Left ventricle myocardium inferior (tissue), 1 donor: ENCODE data around the gene NCAN. TPM values are rescaled to one million over a fixed set of nuclear protein-coding genes. Genes with fewer than 3 reads are reported as not detected.

Experiments used
- DNase-seq: peaks from one replicate; pipeline ENCODE4 v3.0.0-alpha.2; 2020
- H3K27ac ChIP-seq: fragments of 200-600 bp; replicated peaks from 2 replicates; pipeline ENCODE4 v1.8.0; 2021
- H3K27me3 ChIP-seq: fragments of 200-600 bp; 2 replicates; pipeline ENCODE4 v1.8.0; 2021; ENCODE audit warnings: low read depth
- H3K36me3 ChIP-seq: fragments of 200-600 bp; 2 replicates; pipeline ENCODE4 v1.8.0; 2021
- H3K4me1 ChIP-seq: fragments of 200-600 bp; 2 replicates; pipeline ENCODE4 v1.8.0; 2021
- H3K4me3 ChIP-seq: fragments of 200-600 bp; 2 replicates; pipeline ENCODE4 v1.8.0; 2021; ENCODE audit warnings: mild to moderate bottlenecking, moderate library complexity
- H3K9me3 ChIP-seq: fragments of 200-600 bp; replicated peaks from 2 replicates; pipeline ENCODE4 v1.8.0; 2021
- intact Hi-C: fragments of 100-400 bp; cut with micrococcal nuclease; formaldehyde crosslinking; loops from one replicate; pipeline ENCODE4 v1.11.0; 2022
- total RNA-seq: library from RNA; stranded (reverse); fragmentation: NEBNext Ultra II Directional; extraction: Animal tissue kit (Norgen Biotek cat#: 25700); gene quantifications from one replicate; pipeline ENCODE4 v1.2.1, GENCODE V29; 2021
- TF ChIP-seq, protein P1 (sequence below): fragments of 200-600 bp; IDR thresholded peaks from 2 replicates; pipeline ENCODE4 v1.8.0; 2021; ENCODE audit warnings: antibody characterized with exemption, mild to moderate bottlenecking, borderline replicate concordance
- donor health status: DM: no; HTN: yes; CAD: no; lungs with severe emphysema.

The NCAN gene
- total RNA-seq, 1 donor from 2014 or later: not detected

DNA sequence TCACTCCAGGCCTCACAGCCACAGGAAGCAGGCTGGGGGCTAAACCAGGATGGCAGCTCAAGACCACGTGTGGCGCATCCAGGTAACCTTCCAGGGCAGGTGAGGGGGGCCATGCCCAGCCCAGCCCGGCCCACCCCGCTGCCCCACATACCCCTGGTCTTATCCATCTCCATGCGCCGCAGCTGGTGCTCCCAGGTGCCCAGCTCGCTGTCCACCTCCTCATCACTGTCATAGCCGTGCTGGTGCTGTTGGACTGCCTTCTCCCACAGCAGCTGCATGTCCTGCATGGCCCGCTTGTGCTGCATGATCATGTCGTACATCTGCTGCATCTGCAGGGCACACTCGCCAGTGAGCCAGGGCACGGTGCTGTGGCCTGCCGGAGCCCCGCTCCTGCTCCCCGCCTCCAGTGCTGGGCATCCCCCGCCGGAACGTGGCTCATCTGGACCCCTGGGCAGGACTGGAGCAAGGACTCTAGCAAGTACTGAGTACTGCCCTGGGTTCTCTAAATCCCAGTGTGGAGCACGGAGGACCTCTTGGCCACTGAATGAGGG lies 67.4 kb downstream of the NCAN start:
- no peaks in the 10 kb centered on the region for H3K9me3 ChIP-seq
- intact Hi-C loops: no loop called here
- TF ChIP-seq, protein P1, sequence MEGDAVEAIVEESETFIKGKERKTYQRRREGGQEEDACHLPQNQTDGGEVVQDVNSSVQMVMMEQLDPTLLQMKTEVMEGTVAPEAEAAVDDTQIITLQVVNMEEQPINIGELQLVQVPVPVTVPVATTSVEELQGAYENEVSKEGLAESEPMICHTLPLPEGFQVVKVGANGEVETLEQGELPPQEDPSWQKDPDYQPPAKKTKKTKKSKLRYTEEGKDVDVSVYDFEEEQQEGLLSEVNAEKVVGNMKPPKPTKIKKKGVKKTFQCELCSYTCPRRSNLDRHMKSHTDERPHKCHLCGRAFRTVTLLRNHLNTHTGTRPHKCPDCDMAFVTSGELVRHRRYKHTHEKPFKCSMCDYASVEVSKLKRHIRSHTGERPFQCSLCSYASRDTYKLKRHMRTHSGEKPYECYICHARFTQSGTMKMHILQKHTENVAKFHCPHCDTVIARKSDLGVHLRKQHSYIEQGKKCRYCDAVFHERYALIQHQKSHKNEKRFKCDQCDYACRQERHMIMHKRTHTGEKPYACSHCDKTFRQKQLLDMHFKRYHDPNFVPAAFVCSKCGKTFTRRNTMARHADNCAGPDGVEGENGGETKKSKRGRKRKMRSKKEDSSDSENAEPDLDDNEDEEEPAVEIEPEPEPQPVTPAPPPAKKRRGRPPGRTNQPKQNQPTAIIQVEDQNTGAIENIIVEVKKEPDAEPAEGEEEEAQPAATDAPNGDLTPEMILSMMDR: no peak
- H3K4me1 ChIP-seq: no peaks in the 10 kb centered on the region
- no peaks in the 10 kb centered on the region for H3K27me3 ChIP-seq
- no peak overlapping the region for H3K27ac ChIP-seq
- peaks cover 89% of the 10 kb centered on the region for H3K36me3 ChIP-seq
- H3K4me3 ChIP-seq: no peak overlapping the region
- DNase-seq: no peak

DNA sequence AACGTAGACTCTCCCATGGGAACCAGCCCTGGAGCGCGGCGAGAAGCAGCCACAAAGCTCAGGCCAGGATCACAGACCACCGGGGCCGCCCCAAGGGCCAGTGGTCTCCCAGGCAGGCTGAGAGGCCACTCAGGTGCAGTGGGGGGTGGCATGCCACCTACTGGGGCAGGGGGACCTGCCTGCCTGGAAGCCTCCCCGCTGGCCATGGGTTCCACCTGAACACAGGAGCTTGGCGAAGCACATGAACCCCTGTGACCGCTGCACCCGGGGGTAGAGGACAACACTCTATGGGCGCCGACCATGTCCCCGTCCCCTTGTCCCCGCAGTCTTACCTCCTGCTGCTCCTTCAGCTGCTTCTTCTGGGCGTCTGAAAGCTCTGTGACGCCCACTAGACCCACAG lies 68.1 kb downstream of the NCAN start:
- H3K4me3 ChIP-seq: no peak overlapping the region
- intact Hi-C loops: no loop called here
- TF ChIP-seq, protein P1: no peak
- H3K27me3 ChIP-seq: no peaks in the 10 kb centered on the region
- H3K36me3 ChIP-seq: peaks cover 95% of the 10 kb centered on the region
- H3K9me3 ChIP-seq: no peaks in the 10 kb centered on the region
- H3K27ac ChIP-seq: no peak overlapping the region
- H3K4me1 ChIP-seq: no peaks in the 10 kb centered on the region
- no peak for DNase-seq

DNA sequence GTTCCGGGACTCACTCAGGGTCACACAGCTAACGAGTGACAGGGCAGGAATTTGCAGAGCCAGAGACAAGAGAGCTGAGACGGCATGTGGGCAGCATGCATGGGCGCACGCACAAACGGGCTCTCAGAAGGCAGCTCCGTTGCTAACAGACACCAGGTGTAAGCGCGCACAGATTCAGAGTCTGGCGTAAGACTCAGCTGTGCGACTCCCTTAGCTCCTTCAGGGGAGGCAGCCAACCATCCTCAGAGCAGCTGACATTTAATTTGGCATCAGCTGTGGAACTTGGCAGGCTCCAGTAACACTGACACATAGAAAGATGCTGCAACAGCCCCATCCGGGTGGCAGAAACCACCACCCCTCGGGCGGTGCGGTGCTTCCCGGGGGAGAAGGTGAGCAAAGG lies 68.8 kb downstream of the NCAN start:
- TF ChIP-seq, protein P1: no peak
- Histone ChIP-seq H3K27me3 (no peaks in the 10 kb centered on the region), H3K4me1 (no peaks in the 10 kb centered on the region), H3K36me3 (peaks cover 96% of the 10 kb centered on the region), H3K9me3 (no peaks in the 10 kb centered on the region), H3K4me3 (no peak overlapping the region), H3K27ac (no peak overlapping the region)
- intact Hi-C loops: no loop called here
- no peak for DNase-seq

DNA sequence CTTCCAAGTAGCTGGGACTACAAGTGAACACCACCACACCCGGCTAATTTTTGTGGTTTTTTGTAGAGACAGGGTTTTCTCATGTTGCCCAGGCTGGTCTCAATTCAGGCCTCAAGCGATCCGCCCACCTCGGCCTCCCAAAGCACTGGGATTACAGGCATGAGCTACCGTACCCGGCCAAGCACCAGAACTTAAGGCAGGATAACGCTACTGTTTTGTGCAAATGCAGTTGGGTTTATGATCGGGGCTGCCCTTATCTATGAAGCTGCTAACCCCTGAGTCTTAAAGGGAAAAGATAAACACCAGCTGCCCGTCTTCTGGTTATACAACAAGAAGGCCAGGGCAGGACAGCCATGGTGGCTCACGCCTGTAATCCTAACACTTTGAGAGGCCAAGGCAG lies 73.9 kb downstream of the NCAN start:
- intact Hi-C loops: no loop called here
- no peaks in the 10 kb centered on the region for H3K4me1 ChIP-seq
- no peaks in the 10 kb centered on the region for H3K27me3 ChIP-seq
- H3K4me3 ChIP-seq: no peak overlapping the region
- peaks cover 94% of the 10 kb centered on the region for H3K36me3 ChIP-seq
- no peaks in the 10 kb centered on the region for H3K9me3 ChIP-seq
- H3K27ac ChIP-seq: no peak overlapping the region
- TF ChIP-seq, protein P1: no peak
- no peak for DNase-seq

DNA sequence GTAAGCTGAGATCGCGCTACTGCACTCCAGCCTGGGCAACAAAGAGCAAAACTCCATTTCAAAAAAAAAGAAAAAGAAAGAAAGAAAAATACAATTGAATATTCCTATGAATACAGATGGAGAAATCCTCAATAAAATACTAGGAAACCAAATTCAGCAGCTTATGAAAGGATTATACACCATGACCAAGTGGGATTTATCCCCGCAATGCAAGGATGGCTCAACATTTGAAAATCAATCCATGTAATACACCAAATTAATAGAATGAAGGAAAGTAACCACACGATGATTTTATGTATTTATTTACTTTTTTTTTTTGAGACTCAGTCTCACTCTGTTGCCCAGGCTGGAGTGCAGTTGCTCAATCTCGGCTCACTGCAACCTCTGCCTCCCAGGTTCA lies 80.8 kb downstream of the NCAN start:
- no peaks in the 10 kb centered on the region for H3K27me3 ChIP-seq
- no peak overlapping the region for H3K4me3 ChIP-seq
- no peaks in the 10 kb centered on the region for H3K4me1 ChIP-seq
- H3K9me3 ChIP-seq: peaks cover 5% of the 10 kb centered on the region
- intact Hi-C loops: no loop called here
- H3K36me3 ChIP-seq: peaks cover 88% of the 10 kb centered on the region
- no peak overlapping the region for H3K27ac ChIP-seq
- DNase-seq: no peak
- TF ChIP-seq, protein P1: no peak

DNA sequence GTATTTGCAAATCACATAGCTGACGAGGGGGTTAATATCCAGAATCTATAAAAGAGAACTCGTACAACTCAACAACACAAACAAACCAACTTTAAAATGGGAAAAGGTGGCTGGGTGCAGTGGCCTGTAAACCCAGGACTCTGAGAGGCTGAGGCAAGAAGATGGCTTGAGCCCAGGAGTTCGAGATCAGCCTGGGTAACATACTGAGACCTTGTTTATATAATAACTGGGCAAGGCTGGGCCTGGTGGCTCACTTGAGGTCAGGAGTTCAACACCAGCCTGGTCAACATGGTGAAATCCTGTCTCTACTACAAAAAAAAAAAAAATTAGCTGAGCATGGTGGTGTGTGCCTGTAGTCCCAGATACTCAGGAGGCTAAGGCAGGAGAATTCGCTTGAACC lies 83.2 kb downstream of the NCAN start:
- Histone ChIP-seq H3K9me3 (peaks cover 5% of the 10 kb centered on the region), H3K36me3 (peaks cover 65% of the 10 kb centered on the region), H3K4me3 (no peak overlapping the region), H3K27me3 (no peaks in the 10 kb centered on the region), H3K27ac (no peak overlapping the region), H3K4me1 (no peaks in the 10 kb centered on the region)
- intact Hi-C loops: no loop called here
- DNase-seq: no peak
- TF ChIP-seq, protein P1: no peak
